GM12878 (cell line): ENCODE results near the gene SPN. TPM values are rescaled to one million over a fixed set of nuclear protein-coding genes. Genes with fewer than 3 reads are reported as not detected.

ENCODE experiments used
- ATAC-seq: fragments of 200-7000 bp; cut with Tn5 transposase; 3 replicates; pipeline ENCODE4 v1.9.1; 2020; ENCODE audit warnings: mild to moderate bottlenecking, moderate library complexity
- BruUV-seq: library from RNA; stranded (reverse); fragments of 400-500 nt; replicated peaks from 2 replicates; lab custom pipeline; 2021; lab: Mats Ljungman, UMichigan
- CTCF ChIA-PET: fragments of 300-600 bp; sonication (Branson Sonifier 250); formaldehyde crosslinking; extraction: SDS; loops from one replicate; lab custom pipeline; 2021; ENCODE audit warnings: inconsistent platforms; lab: Yijun Ruan, JAX
- POLR2A ChIA-PET: fragments of 350-600 bp; formaldehyde crosslinking; extraction: SDS; loops from one replicate; lab custom pipeline; 2021; ENCODE audit warnings: inconsistent platforms; lab: Charles Lee
- RAD21 ChIA-PET: fragments of 300-600 bp; sonication (Branson Sonifier 250); formaldehyde crosslinking; loops from one replicate; lab custom pipeline; 2023; ENCODE audit warnings: antibody characterized with exemption; ENCODE audit not compliant: unreplicated experiment; lab: Charles Lee
- SMC1A ChIA-PET: fragments of 300-600 bp; sonication (Branson Sonifier 250); formaldehyde crosslinking; loops from one replicate; lab custom pipeline; 2023; ENCODE audit not compliant: unreplicated experiment, uncharacterized antibody; lab: Charles Lee
- DNase-seq: peaks from one replicate; pipeline ENCODE4 v3.0.0-alpha.2; 2011; ENCODE audit warnings: low read depth, low spot score
- FAIRE-seq: peaks from 3 replicates; lab custom pipeline; 2011; peaks lifted over from hg19 to GRCh38; lab: Jason Lieb, UNC
- H2AFZ ChIP-seq: 2 replicates; pipeline ENCODE4 v1.6.0; 2011; ENCODE audit warnings: low read depth, low read length, control low read depth; ENCODE audit not compliant: control insufficient read depth
- H3K27ac ChIP-seq: 2 replicates; pipeline ENCODE4 v1.5.1; 2011; ENCODE audit warnings: control low read depth; ENCODE audit not compliant: control insufficient read depth, insufficient read depth
- H3K27me3 ChIP-seq, 2 experiments: replicated peaks in 1 of 2; 2 replicates each; pipeline versions ENCODE4 v1.6.0 to v1.6.1; 2011; ENCODE audit warnings: low read length in 1 of 2; ENCODE audit not compliant: control insufficient read depth in 2 of 2, insufficient read depth in 2 of 2
- H3K36me3 ChIP-seq, 2 experiments: 2 replicates each; pipeline ENCODE4 v1.5.1; 2011; ENCODE audit warnings: low read length in 1 of 2; ENCODE audit not compliant: control insufficient read depth in 2 of 2, insufficient read depth in 2 of 2
- H3K4me1 ChIP-seq: 2 replicates; pipeline ENCODE4 v1.6.1; 2011; ENCODE audit warnings: mild to moderate bottlenecking, low read length, moderate library complexity, mixed read lengths; ENCODE audit not compliant: control insufficient read depth, insufficient read depth
- H3K4me2 ChIP-seq: 2 replicates; pipeline ENCODE4 v1.6.0; 2011; ENCODE audit warnings: control low read depth; ENCODE audit not compliant: control insufficient read depth, insufficient read depth
- H3K4me3 ChIP-seq: fragments of 200-600 bp; sonication (generic); 2 replicates; pipeline ENCODE4 v1.5.1; 2016
- H3K79me2 ChIP-seq: 2 replicates; pipeline ENCODE4 v1.6.0; 2011; ENCODE audit warnings: low read length; ENCODE audit not compliant: control insufficient read depth, insufficient read depth
- H3K9ac ChIP-seq: 2 replicates; pipeline ENCODE4 v1.8.0; 2011; ENCODE audit warnings: low read length, control low read depth, mixed read lengths; ENCODE audit not compliant: control insufficient read depth, insufficient read depth
- H3K9me3 ChIP-seq: replicated peaks from 3 replicates; pipeline ENCODE4 v1.5.1; 2011; ENCODE audit warnings: mild to moderate bottlenecking, low read length; ENCODE audit not compliant: control insufficient read depth, insufficient read depth
- H4K20me1 ChIP-seq: 2 replicates; pipeline ENCODE4 v1.6.0; 2011; ENCODE audit not compliant: control insufficient read depth, insufficient read depth
- ASH2L ChIP-seq: fragments of 300-600, 200-600 bp; sonication (generic); IDR thresholded peaks from 2 replicates; pipeline ENCODE4 v1.6.1; 2017; ENCODE audit warnings: low read depth, mild to moderate bottlenecking, borderline replicate concordance
- ATF3 ChIP-seq: IDR thresholded peaks from 2 replicates; pipeline ENCODE4 v1.6.1; 2011; ENCODE audit warnings: low read depth, mild to moderate bottlenecking, low read length, moderate library complexity, borderline replicate concordance; ENCODE audit errors: extremely low read depth
- BHLHE40 ChIP-seq, 2 experiments: fragments of 450-650 bp in 1 of 2; IDR thresholded peaks; 2 replicates each; pipeline ENCODE4 v1.6.1; 2011 to 2017; ENCODE audit warnings: low read depth in 2 of 2, borderline replicate concordance in 1 of 2, improper control_type of control experiment in 1 of 2, low read length in 1 of 2, mild to moderate bottlenecking in 1 of 2
- CREM ChIP-seq: IDR thresholded peaks from 2 replicates; pipeline ENCODE4 v1.6.1; 2014; ENCODE audit warnings: antibody characterized with exemption, low read depth
- ELK1 ChIP-seq: IDR thresholded peaks from 2 replicates; pipeline ENCODE4 v1.6.1; 2012; ENCODE audit warnings: low read depth, low read length, improper control_type of control experiment
- EP300 ChIP-seq, 2 experiments: fragments of 150-350 bp in 1 of 2; IDR thresholded peaks; 2 replicates each; pipeline ENCODE4 v1.6.1; 2011 to 2012; ENCODE audit warnings: low read depth in 2 of 2, low read length in 2 of 2, borderline replicate concordance in 1 of 2, improper control_type of control experiment in 1 of 2, inconsistent platforms in 1 of 2; ENCODE audit not compliant: control insufficient read depth in 1 of 2
- ETV6 ChIP-seq, 2 experiments: fragments of 450-650 bp in 1 of 2; IDR thresholded peaks in 1 of 2; conservative IDR thresholded peaks in 1 of 2; 2 replicates each; pipeline ENCODE4 v1.6.1; 2014; ENCODE audit warnings: antibody characterized with exemption in 1 of 2, borderline replicate concordance in 1 of 2, low read depth in 1 of 2, mild to moderate bottlenecking in 1 of 2, moderate library complexity in 1 of 2
- FOXM1 ChIP-seq: IDR thresholded peaks from 2 replicates; pipeline ENCODE4 v1.6.1; 2012; ENCODE audit warnings: low read depth, mild to moderate bottlenecking, inconsistent platforms, low read length, moderate library complexity
- IRF4 ChIP-seq: IDR thresholded peaks from 2 replicates; pipeline ENCODE4 v1.6.1; 2011; ENCODE audit warnings: low read depth, low read length
- JUNB ChIP-seq: IDR thresholded peaks from 2 replicates; pipeline ENCODE4 v1.6.1; 2016; ENCODE audit warnings: antibody characterized with exemption, mild to moderate bottlenecking
- JUND ChIP-seq: IDR thresholded peaks from 2 replicates; pipeline ENCODE4 v1.6.1; 2012; ENCODE audit warnings: low read depth, mild to moderate bottlenecking, low read length, improper control_type of control experiment, moderate library complexity
- MTA2 ChIP-seq: fragments of 450-650 bp; IDR thresholded peaks from 2 replicates; pipeline ENCODE4 v1.6.1; 2016; ENCODE audit warnings: low read depth, mild to moderate bottlenecking, moderate library complexity
- MXI1 ChIP-seq: fragments of 150-350 bp; IDR thresholded peaks from 2 replicates; pipeline ENCODE4 v1.6.1; 2011; ENCODE audit warnings: low read depth, mild to moderate bottlenecking, inconsistent platforms, low read length, improper control_type of control experiment
- NBN ChIP-seq: fragments of 450-650 bp; IDR thresholded peaks from 2 replicates; pipeline ENCODE4 v1.6.1; 2016
- NFIC ChIP-seq: IDR thresholded peaks from 2 replicates; pipeline ENCODE4 v1.6.1; 2012; ENCODE audit warnings: low read depth, mild to moderate bottlenecking, inconsistent platforms, low read length, moderate library complexity
- NR2C2 ChIP-seq: IDR thresholded peaks from 2 replicates; pipeline ENCODE4 v1.6.1; 2011; ENCODE audit warnings: borderline replicate concordance, low read depth; ENCODE audit not compliant: control insufficient read depth, insufficient read length
- PKNOX1 ChIP-seq: fragments of 450-650 bp; IDR thresholded peaks from 2 replicates; pipeline ENCODE4 v1.6.1; 2016; ENCODE audit warnings: mild to moderate bottlenecking
- RELA ChIP-seq: fragments of 450-650 bp; IDR thresholded peaks from 2 replicates; pipeline ENCODE4 v1.8.0; 2014; ENCODE audit warnings: borderline replicate concordance; ENCODE audit not compliant: partially characterized antibody
- RUNX3 ChIP-seq: IDR thresholded peaks from 2 replicates; pipeline ENCODE4 v1.6.1; 2012; ENCODE audit warnings: low read length, inconsistent platforms
- SRF ChIP-seq, 2 experiments: IDR thresholded peaks; 2 replicates each; pipeline ENCODE4 v1.6.1; 2011; ENCODE audit warnings: low read depth in 2 of 2, low read length in 2 of 2, mild to moderate bottlenecking in 1 of 2, moderate library complexity in 1 of 2
- TARDBP ChIP-seq: IDR thresholded peaks from 2 replicates; pipeline ENCODE4 v1.6.1; 2016; ENCODE audit warnings: borderline replicate concordance
- WGBS: methylation state at CpG from one replicate; pipeline ENCODE4 v1.1.6; 2016; ENCODE audit warnings: low lambda C conversion rate; ENCODE audit not compliant: insufficient replicate concordance, insufficient coverage; ENCODE audit errors: missing lambda C conversion rate; 5-methylcytosine and 5-hydroxymethylcytosine counted together
- in situ Hi-C: fragments of 300-500 bp; cut with MboI; formaldehyde crosslinking; loops from 9 replicates; pipeline ENCODE4 v1.14.3; 2018; ENCODE audit warnings: mixed read lengths
- intact Hi-C: fragments of 100-400 bp; cut with micrococcal nuclease; formaldehyde crosslinking; loops from one replicate; pipeline ENCODE4 v1.14.2; 2022; ENCODE audit not compliant: unreplicated experiment
- polyA plus RNA-seq, 11 experiments: library from polyadenylated mRNA; depleted of rRNA in 4 of 11; unstranded in 6 of 11; stranded (reverse) in 5 of 11; fragments of >200 nt; fragmentation: Nextera tagmentation in 4 of 11; fragmentation: Illumina TruSeq in 1 of 11; extraction: Ambion mirVana in 4 of 11; extraction: Trizol in 1 of 11; gene quantifications; 1 replicate in 1 of 11; 2 replicates in 10 of 11; pipeline versions ENCODE4 v1.2.1 to v1.2.3, GENCODE V29; 2011 to 2016; ENCODE audit warnings: inconsistent platforms in 2 of 11, missing spikeins in 2 of 11, low read depth in 1 of 11
- total RNA-seq, 4 experiments: library from RNA; depleted of rRNA in 3 of 4; stranded (reverse); fragments of >200 nt in 3 of 4; fragmentation: Illumina TruSeq in 1 of 4; extraction: Trizol in 1 of 4; gene quantifications; 2 replicates each; pipeline versions ENCODE4 v1.2.1 to v1.2.3, GENCODE V29; 2013 to 2021

SPN gene
- total and polyA plus RNA-seq, 10 of the 15 experiments (the other 5 are each of a cell fraction or from before 2014, with no cell fraction given): 16.2 to 173 (median 92.7) TPM

- Histone ChIP-seq H3K4me3 (no peak overlapping the region), H4K20me1 (no peaks in the 10 kb centered on the region), H3K36me3 (no peaks in the 10 kb centered on the region), H3K9me3 (no peaks in the 10 kb centered on the region), H3K4me2 (peak overlapping the region; percentile 71), H3K27ac (peak overlapping the region; percentile 61), H2AFZ (peak overlapping the region; percentile 79), H3K4me1 (peaks cover 18% of the 10 kb centered on the region), H3K27me3 (no peaks in the 10 kb centered on the region), H3K9ac (peak overlapping the region; percentile 37; the same call in 1 of the 2 replicates), H3K79me2 (no peaks in the 10 kb centered on the region)
- FAIRE-seq: peak; percentile 83
- ChIA-PET RAD21 (interaction anchor here (0.6 to 3.8 kb wide), 6 partner anchors 8 to 47 kb away, joined by 3 to 26 read pairs (median 5); partner anchors contain the start of gene SPN), CTCF (interaction anchor here (0.5 to 5.0 kb wide), 4 partner anchors 10 to 154 kb away, joined by 3 to 25 read pairs (median 8); partner anchors contain the start of gene SPN), SMC1A (interaction anchor here (0.6 to 4.1 kb wide), 7 partner anchors 8 to 57 kb away, joined by 3 to 52 read pairs (median 4); partner anchors contain the start of gene SPN), POLR2A (interaction anchor here (0.6 to 4.8 kb wide), 9 partner anchors 8 to 367 kb away, joined by 3 to 62 read pairs (median 7); partner anchors contain the start of genes QPRT and SPN)
- peak; percentile 93 for ATAC-seq
- in situ Hi-C loops: no loop called here
- WGBS: under 1% methylated on average over 9 of the region's 12 CpGs
- no peak for DNase-seq
- intact Hi-C loops: no loop called here
- BruUV-seq: no TSS peak
- TF ChIP-seq FOXM1 (no peak), NBN (no peak; the same call in 1 of the 2 replicates), JUND (no peak), RUNX3 (peak; percentile 42; the same call in 1 of the 2 replicates), TARDBP (no peak), ATF3 (no peak), ELK1 (no peak), PKNOX1 (peak; percentile 88), EP300 (IDR thresholded peaks at IDR 0.05; ENCODE audit: borderline replicate concordance in 1 of 2, control insufficient read depth in 1 of 2, low read depth in 2 of 2, low read length in 2 of 2) (peak in 1 of 2 experiments; percentile 37; a peak in 2 of 4 replicates), SRF (IDR thresholded peaks at IDR 0.05; ENCODE audit: low read depth in 2 of 2, low read length in 2 of 2) (no peak), MXI1 (0 out of 2 replicates have a peak, but pooled peaks have one; percentile 40), MTA2 (peak; percentile 64), BHLHE40 (IDR thresholded peaks at IDR 0.05; ENCODE audit: borderline replicate concordance in 1 of 2, low read depth in 2 of 2, low read length in 1 of 2) (peak; percentile 84 to 86), JUNB (0 out of 2 replicates have a peak, but pooled peaks have one; percentile 17), RELA (peak; percentile 40), ASH2L (no peak), NFIC (peak; percentile 28; the same call in 1 of the 2 replicates), CREM (0 out of 2 replicates have a peak, but pooled peaks have one; percentile 24), NR2C2 (no peak), ETV6 (conservative IDR thresholded peaks at IDR 0.05 in 1 of 2, IDR thresholded peaks at IDR 0.05 in 1 of 2; ENCODE audit: borderline replicate concordance in 1 of 2, low read depth in 1 of 2) (no peak), IRF4 (no peak)
Observed at GRCh38 chr16:29653471-29653870, 9.6 kb upstream of the SPN start.
